Neural cell (in vitro differentiated cells): Measurements from ENCODE around the gene DBH. TPM values are rescaled to one million over a fixed set of nuclear protein-coding genes. Genes with fewer than 3 reads are reported as not detected.

ENCODE experiments used
- H2AFZ ChIP-seq: fragments of 200-600, 300-800 bp; sonication (generic), shearing (Covaris generic); 2 replicates; pipeline ENCODE4 v1.6.0; 2014; ENCODE audit warnings: low read depth, mild to moderate bottlenecking, antibody characterized with exemption, low read length, moderate library complexity
- H3F3A ChIP-seq: fragments of 200-600 bp; shearing (Covaris generic); 2 replicates; pipeline ENCODE4 v1.6.1; 2016; ENCODE audit warnings: mild to moderate bottlenecking, moderate library complexity, mixed read lengths, antibody characterized with exemption, low read length; ENCODE audit not compliant: insufficient read depth, poor library complexity, severe bottlenecking
- H3K27ac ChIP-seq: fragments of 200-600, 300-800 bp; sonication (generic), shearing (Covaris generic); 2 replicates; pipeline ENCODE4 v1.5.1; 2014; ENCODE audit warnings: mild to moderate bottlenecking, low read length, moderate library complexity
- H3K27me3 ChIP-seq: fragments of 300-800, 200-600 bp; sonication (generic), shearing (Covaris generic); 2 replicates; pipeline ENCODE4 v1.6.0; 2014; ENCODE audit warnings: mild to moderate bottlenecking, low read depth, low read length, moderate library complexity; ENCODE audit not compliant: insufficient read depth
- H3K36me3 ChIP-seq: fragments of 300-800, 200-600 bp; sonication (generic), shearing (Covaris generic); 2 replicates; pipeline ENCODE4 v1.5.1; 2014; ENCODE audit warnings: mild to moderate bottlenecking, antibody characterized with exemption, low read length, moderate library complexity; ENCODE audit not compliant: insufficient read depth
- H3K4me2 ChIP-seq: fragments of 300-800, 200-600 bp; sonication (generic), shearing (Covaris generic); 2 replicates; pipeline ENCODE4 v1.6.0; 2014; ENCODE audit warnings: mild to moderate bottlenecking, low read length
- H3K4me3 ChIP-seq: fragments of 300-800, 200-600 bp; sonication (generic), shearing (Covaris generic); 2 replicates; pipeline ENCODE4 v1.5.1; 2014; ENCODE audit warnings: mild to moderate bottlenecking, low read length, moderate library complexity
- H3K79me2 ChIP-seq: fragments of 200-600 bp; shearing (Covaris generic); replicated peaks from 2 replicates; pipeline ENCODE4 v1.6.0; 2014; ENCODE audit warnings: mild to moderate bottlenecking, low read length, moderate library complexity; ENCODE audit not compliant: insufficient read depth
- H3K9ac ChIP-seq: fragments of 300-800, 200-600 bp; sonication (generic), shearing (Covaris generic); 2 replicates; pipeline ENCODE4 v1.6.1; 2016; ENCODE audit warnings: mild to moderate bottlenecking, low read length, mixed read lengths
- H3K9me2 ChIP-seq: fragments of 200-600 bp; shearing (Covaris generic); 2 replicates; pipeline ENCODE4 v1.6.1; 2016; ENCODE audit warnings: mild to moderate bottlenecking, low read length, mixed read lengths; ENCODE audit not compliant: insufficient read depth
- H3K9me3 ChIP-seq: fragments of 200-600, 300-800 bp; sonication (generic), shearing (Covaris generic); 2 replicates; pipeline ENCODE4 v1.6.1; 2016; ENCODE audit warnings: mild to moderate bottlenecking, mixed run types, low read length, moderate library complexity, mixed read lengths
- H4K20me1 ChIP-seq: fragments of 200-600 bp; shearing (Covaris generic); 2 replicates; pipeline ENCODE4 v1.6.1; 2016; ENCODE audit warnings: mild to moderate bottlenecking, mixed run types; ENCODE audit not compliant: insufficient read depth
- EP300 ChIP-seq: fragments of 450-650 bp; conservative IDR thresholded peaks from 2 replicates; pipeline ENCODE4 v1.6.1; 2014; ENCODE audit warnings: antibody characterized with exemption, mild to moderate bottlenecking, moderate library complexity; ENCODE audit not compliant: poor library complexity, severe bottlenecking
- EZH2 ChIP-seq: fragments of 200-600, 300-800 bp; shearing (Covaris generic), sonication (generic); IDR thresholded peaks from 2 replicates; pipeline ENCODE4 v1.6.1; 2014; ENCODE audit warnings: antibody characterized with exemption, low read length, borderline replicate concordance, mild to moderate bottlenecking; ENCODE audit not compliant: insufficient read depth, poor library complexity, severe bottlenecking
- MXI1 ChIP-seq: fragments of 450-650 bp; conservative IDR thresholded peaks from 2 replicates; pipeline ENCODE4 v1.6.1; 2014; ENCODE audit warnings: antibody characterized with exemption, mild to moderate bottlenecking; ENCODE audit not compliant: poor library complexity, severe bottlenecking
- POLR2AphosphoS5 ChIP-seq: IDR thresholded peaks from 2 replicates; pipeline ENCODE4 v1.6.1; 2012
- RAD21 ChIP-seq: fragments of 450-650 bp; conservative IDR thresholded peaks from 2 replicates; pipeline ENCODE4 v1.6.1; 2014; ENCODE audit warnings: antibody characterized with exemption, mild to moderate bottlenecking, moderate library complexity
- SMC3 ChIP-seq: fragments of 450-650 bp; conservative IDR thresholded peaks from 2 replicates; pipeline ENCODE4 v1.6.1; 2014; ENCODE audit warnings: antibody characterized with exemption, mild to moderate bottlenecking, moderate library complexity; ENCODE audit not compliant: poor library complexity
- TAF1 ChIP-seq: IDR thresholded peaks from 2 replicates; pipeline ENCODE4 v1.6.1; 2012; ENCODE audit warnings: low read depth
- polyA plus RNA-seq: library from polyadenylated mRNA; depleted of rRNA; stranded (reverse); fragments of >200 nt; gene quantifications from 2 replicates; pipeline ENCODE4 v1.2.3, GENCODE V29; 2014
- TF ChIP-seq, protein P1 (sequence below): IDR thresholded peaks from 2 replicates; pipeline ENCODE4 v1.6.1; 2012; ENCODE audit warnings: borderline replicate concordance
- TF ChIP-seq, protein P2 (sequence below): fragments of 450-650 bp; IDR thresholded peaks from 2 replicates; pipeline ENCODE4 v1.5.1; 2014; ENCODE audit warnings: antibody characterized with exemption, mild to moderate bottlenecking, moderate library complexity; ENCODE audit not compliant: poor library complexity, severe bottlenecking

Gene DBH
- polyA plus RNA-seq, 1 donor from 2014 or later, result not detected

DNA sequence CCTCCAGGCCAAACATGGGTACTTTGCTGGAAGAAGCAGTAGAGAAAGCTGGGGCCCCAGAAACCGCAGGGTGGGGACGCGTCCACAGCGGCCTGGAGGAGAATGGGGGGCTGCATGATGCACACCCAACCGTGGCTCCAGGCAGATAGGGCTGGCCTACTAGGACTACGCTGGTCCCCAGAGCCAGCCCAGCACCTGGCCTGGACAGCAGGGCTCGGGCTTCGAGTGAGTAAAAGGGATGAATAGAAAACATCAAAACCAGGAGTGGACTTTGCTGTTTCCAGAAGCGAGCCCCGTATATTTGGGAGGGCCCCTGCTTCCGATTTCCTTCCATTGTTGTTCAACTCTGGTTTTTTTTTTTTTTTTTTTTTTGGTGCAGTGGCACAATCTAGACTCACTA, 30.7 kb downstream of the DBH start:
- H3K27me3 ChIP-seq, result no peaks in the 10 kb centered on the region
- no peak overlapping the region for H3K9ac ChIP-seq
- TF ChIP-seq, protein P1, sequence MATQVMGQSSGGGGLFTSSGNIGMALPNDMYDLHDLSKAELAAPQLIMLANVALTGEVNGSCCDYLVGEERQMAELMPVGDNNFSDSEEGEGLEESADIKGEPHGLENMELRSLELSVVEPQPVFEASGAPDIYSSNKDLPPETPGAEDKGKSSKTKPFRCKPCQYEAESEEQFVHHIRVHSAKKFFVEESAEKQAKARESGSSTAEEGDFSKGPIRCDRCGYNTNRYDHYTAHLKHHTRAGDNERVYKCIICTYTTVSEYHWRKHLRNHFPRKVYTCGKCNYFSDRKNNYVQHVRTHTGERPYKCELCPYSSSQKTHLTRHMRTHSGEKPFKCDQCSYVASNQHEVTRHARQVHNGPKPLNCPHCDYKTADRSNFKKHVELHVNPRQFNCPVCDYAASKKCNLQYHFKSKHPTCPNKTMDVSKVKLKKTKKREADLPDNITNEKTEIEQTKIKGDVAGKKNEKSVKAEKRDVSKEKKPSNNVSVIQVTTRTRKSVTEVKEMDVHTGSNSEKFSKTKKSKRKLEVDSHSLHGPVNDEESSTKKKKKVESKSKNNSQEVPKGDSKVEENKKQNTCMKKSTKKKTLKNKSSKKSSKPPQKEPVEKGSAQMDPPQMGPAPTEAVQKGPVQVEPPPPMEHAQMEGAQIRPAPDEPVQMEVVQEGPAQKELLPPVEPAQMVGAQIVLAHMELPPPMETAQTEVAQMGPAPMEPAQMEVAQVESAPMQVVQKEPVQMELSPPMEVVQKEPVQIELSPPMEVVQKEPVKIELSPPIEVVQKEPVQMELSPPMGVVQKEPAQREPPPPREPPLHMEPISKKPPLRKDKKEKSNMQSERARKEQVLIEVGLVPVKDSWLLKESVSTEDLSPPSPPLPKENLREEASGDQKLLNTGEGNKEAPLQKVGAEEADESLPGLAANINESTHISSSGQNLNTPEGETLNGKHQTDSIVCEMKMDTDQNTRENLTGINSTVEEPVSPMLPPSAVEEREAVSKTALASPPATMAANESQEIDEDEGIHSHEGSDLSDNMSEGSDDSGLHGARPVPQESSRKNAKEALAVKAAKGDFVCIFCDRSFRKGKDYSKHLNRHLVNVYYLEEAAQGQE, result no peak
- TF ChIP-seq POLR2AphosphoS5 (no peak), EP300 (no peak), RAD21 (no peak), SMC3 (no peak), TAF1 (no peak), EZH2 (no peak), MXI1 (no peak)
- TF ChIP-seq, protein P2, sequence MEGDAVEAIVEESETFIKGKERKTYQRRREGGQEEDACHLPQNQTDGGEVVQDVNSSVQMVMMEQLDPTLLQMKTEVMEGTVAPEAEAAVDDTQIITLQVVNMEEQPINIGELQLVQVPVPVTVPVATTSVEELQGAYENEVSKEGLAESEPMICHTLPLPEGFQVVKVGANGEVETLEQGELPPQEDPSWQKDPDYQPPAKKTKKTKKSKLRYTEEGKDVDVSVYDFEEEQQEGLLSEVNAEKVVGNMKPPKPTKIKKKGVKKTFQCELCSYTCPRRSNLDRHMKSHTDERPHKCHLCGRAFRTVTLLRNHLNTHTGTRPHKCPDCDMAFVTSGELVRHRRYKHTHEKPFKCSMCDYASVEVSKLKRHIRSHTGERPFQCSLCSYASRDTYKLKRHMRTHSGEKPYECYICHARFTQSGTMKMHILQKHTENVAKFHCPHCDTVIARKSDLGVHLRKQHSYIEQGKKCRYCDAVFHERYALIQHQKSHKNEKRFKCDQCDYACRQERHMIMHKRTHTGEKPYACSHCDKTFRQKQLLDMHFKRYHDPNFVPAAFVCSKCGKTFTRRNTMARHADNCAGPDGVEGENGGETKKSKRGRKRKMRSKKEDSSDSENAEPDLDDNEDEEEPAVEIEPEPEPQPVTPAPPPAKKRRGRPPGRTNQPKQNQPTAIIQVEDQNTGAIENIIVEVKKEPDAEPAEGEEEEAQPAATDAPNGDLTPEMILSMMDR, result no peak
- H3K4me2 ChIP-seq, result no peak overlapping the region
- H4K20me1 ChIP-seq, result no peaks in the 10 kb centered on the region
- H3K9me2 ChIP-seq, result no peaks in the 10 kb centered on the region
- H3K4me3 ChIP-seq, result no peak overlapping the region
- no peaks in the 10 kb centered on the region for H3F3A ChIP-seq
- no peaks in the 10 kb centered on the region for H3K36me3 ChIP-seq
- no peak overlapping the region for H3K27ac ChIP-seq
- H3K9me3 ChIP-seq, result no peaks in the 10 kb centered on the region
- no peak overlapping the region for H2AFZ ChIP-seq
- H3K79me2 ChIP-seq, result no peaks in the 10 kb centered on the region

DNA sequence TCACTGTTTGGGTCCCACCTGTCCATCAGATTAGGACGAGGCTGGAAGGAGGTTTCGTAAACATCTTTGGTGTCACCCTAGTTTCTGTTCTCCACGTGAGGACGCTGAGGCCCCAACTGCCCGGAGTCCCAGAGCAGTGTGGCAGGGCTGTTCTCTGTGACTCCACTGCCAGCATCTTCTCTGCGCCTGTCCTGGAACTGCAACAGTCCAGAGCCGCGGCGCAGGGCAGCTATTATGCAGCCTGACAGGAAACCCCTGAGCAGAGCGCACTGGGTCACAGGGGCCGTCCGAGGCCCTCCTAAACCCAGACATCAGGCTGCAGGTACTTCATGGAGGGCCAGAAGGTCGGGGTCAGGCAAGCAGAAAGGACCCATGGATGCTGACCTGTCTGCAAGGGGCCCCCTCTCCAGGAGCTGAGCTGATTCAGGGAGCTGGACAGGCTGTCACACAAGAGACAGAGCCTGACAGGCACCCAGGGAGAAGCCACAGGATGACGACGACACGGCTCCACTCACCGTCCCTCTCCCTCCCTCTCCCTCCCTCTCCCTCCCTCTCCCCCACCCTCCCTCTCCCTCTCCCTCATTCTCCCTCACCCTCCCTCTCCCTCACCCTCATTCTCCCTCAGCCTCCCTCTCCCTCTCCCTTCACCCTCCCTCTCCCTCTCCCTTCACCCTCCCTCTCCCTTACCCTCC, 31.7 kb downstream of the DBH start:
- no peaks in the 10 kb centered on the region for H3F3A ChIP-seq
- no peak overlapping the region for H3K9ac ChIP-seq
- H3K4me3 ChIP-seq, result no peak overlapping the region
- no peaks in the 10 kb centered on the region for H3K9me2 ChIP-seq
- no peak overlapping the region for H3K27ac ChIP-seq
- H3K36me3 ChIP-seq, result no peaks in the 10 kb centered on the region
- no peaks in the 10 kb centered on the region for H4K20me1 ChIP-seq
- H3K9me3 ChIP-seq, result no peaks in the 10 kb centered on the region
- H3K79me2 ChIP-seq, result no peaks in the 10 kb centered on the region
- no peak for TF ChIP-seq RAD21
- TF ChIP-seq EZH2, result no peak
- no peak for TF ChIP-seq MXI1
- no peaks in the 10 kb centered on the region for H3K27me3 ChIP-seq
- no peak overlapping the region for H2AFZ ChIP-seq
- no peak overlapping the region for H3K4me2 ChIP-seq
